Urinary bladder (tissue), 4 donors: ENCODE data around the gene TUT1. TPM values are rescaled to one million over a fixed set of nuclear protein-coding genes. Genes with fewer than 3 reads are reported as not detected.
"Not testable (repeated sequence)": the region's sequence is repeated elsewhere in the genome, so short reads cannot be mapped to it uniquely, and the experiment has no call there.

Experiments used
- DNase-seq: peaks from one replicate; pipeline ENCODE4 v3.0.0-alpha.2; 2015; ENCODE audit errors: extremely low spot score
- H3K27ac ChIP-seq: one replicate; pipeline ENCODE4 v1.5.1; 2013; ENCODE audit warnings: low read depth, mild to moderate bottlenecking, moderate library complexity
- H3K36me3 ChIP-seq: one replicate; pipeline ENCODE4 v1.6.1; 2013; ENCODE audit warnings: mild to moderate bottlenecking, moderate library complexity; ENCODE audit not compliant: insufficient read depth
- H3K4me1 ChIP-seq: one replicate; pipeline ENCODE4 v1.6.1; 2013; ENCODE audit warnings: mild to moderate bottlenecking, moderate library complexity; ENCODE audit not compliant: insufficient read depth
- H3K4me3 ChIP-seq: one replicate; pipeline ENCODE4 v1.5.1; 2013; ENCODE audit warnings: low read depth, low read length
- WGBS: extraction: QIAGEN DNeasy Blood & Tissue Kit; methylation state at CpG from one replicate; pipeline ENCODE4 v1.1.7; 2013; 5-methylcytosine and 5-hydroxymethylcytosine counted together
- polyA plus RNA-seq: library from polyadenylated mRNA; stranded (reverse); fragments of 200-250 nt; gene quantifications from one replicate; pipeline ENCODE4 v1.2.3, GENCODE V29; 2013
- total RNA-seq: library from RNA; depleted of rRNA; stranded (reverse); fragments of >200 nt; gene quantifications from one replicate; pipeline ENCODE4 v1.2.3, GENCODE V29; 2014
- donor health status: healthy with polysubstance abuse.
- donor health status: healthy.

The TUT1 gene
- total and polyA plus RNA-seq, 2 donors, result 5.1 to 14.3 TPM

DNA sequence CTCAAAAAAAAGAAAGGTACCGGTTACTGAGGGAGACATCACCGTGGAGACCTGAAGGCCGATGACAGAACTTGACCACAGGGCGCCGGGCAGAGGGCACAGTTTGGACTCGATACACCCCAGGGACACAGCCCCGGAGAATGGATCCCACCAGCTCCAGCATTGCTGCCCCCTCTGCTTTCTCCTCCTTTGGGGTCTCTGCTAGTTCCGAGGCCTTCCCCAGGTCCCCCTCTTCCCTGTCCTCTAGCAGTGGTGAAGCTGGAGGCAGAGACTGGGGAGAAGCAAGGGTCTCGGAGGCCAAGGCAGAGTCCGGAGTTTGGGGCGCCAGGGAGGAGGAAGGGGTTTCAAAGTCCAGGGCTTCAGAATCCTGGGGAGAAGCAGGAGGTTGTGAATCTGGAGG is 12.8 kb downstream of the TUT1 start:
- H3K27ac ChIP-seq, result no peak overlapping the region

DNA sequence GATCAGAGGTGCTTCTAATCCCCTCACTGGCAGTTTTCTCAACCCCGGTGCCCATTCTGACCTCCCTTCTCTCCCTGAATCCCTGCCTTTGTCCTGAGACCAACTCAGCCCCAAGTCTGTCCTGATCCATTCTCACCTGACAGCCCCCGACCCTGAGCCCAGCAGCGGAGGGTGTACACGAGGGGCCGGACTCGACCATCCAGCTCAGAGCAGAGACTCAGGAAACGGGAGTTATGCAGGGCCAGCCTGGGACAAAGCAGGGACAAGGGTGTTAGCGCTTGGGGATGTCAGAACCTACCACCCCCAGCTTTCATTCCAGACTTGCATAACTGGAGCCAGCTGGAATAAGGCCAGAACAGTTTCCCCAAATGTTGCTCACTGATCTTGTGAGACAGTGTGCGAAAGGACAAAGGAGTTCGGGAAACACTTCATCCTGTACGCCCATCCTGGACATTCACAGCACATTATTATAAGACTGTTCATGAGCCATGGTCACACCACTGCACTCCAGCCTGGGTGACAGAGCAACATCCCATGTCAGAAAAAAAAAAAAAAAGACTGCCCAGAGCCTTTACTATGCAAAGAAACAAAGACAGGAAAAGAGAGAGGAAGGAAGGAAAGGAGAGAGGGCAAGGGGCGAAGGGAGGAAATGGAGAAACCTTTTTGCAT is 14.1 kb downstream of the TUT1 start:
- H3K4me3 ChIP-seq, result no peak overlapping the region
- DNase-seq, result no peak
- no peaks in the 10 kb centered on the region for H3K4me1 ChIP-seq
- WGBS, result 70% methylated on average over 12 of the region's 12 CpGs
- peaks cover 2% of the 10 kb centered on the region for H3K36me3 ChIP-seq
- H3K27ac ChIP-seq, result no peak overlapping the region

More for the DNA sequence above, 12.8 kb downstream of the TUT1 start:
- WGBS, result 94% methylated on average over 11 of the region's 11 CpGs
- no peak for DNase-seq
- Histone ChIP-seq H3K4me1 (no peaks in the 10 kb centered on the region), H3K4me3 (no peak overlapping the region), H3K36me3 (peaks cover 2% of the 10 kb centered on the region)

- no peaks in the 10 kb centered on the region for H3K4me1 ChIP-seq
- H3K4me3 ChIP-seq, result no peak overlapping the region
- no peak overlapping the region for H3K27ac ChIP-seq
- H3K36me3 ChIP-seq, result peaks cover 2% of the 10 kb centered on the region
- no peak for DNase-seq
- WGBS, result 75% methylated on average over 14 of the region's 14 CpGs
Observed at GRCh38 chr11:62575837-62576236, 15.5 kb downstream of the TUT1 start.

GRCh38 chr11:62575156-62575555 is 16.2 kb downstream of the TUT1 start:
- H3K36me3 ChIP-seq, result peaks cover 2% of the 10 kb centered on the region
- no peaks in the 10 kb centered on the region for H3K4me1 ChIP-seq
- H3K4me3 ChIP-seq, result no peak overlapping the region
- WGBS, result 41% methylated on average over 17 of the region's 17 CpGs
- peak overlapping the region; percentile 24 for H3K27ac ChIP-seq
- no peak for DNase-seq

GRCh38 chr11:62574363-62575071 is 16.8 kb downstream of the TUT1 start:
- WGBS, result 1% methylated on average over 33 of the region's 33 CpGs
- Histone ChIP-seq H3K27ac (peak overlapping the region; percentile 85), H3K4me3 (peak overlapping the region; percentile 50), H3K4me1 (no peaks in the 10 kb centered on the region), H3K36me3 (peaks cover 2% of the 10 kb centered on the region)
- DNase-seq, result no peak

GRCh38 chr11:62573592-62574362 is 17.5 kb downstream of the TUT1 start, which contains the start of gene EEF1G:
Gene EEF1G, minus strand, starts transcription at chr11:62573891. Its CDS starts 49 bp downstream, at chr11:62573842.
- peak within 1 kb of the TSS; percentile 85 for H3K27ac ChIP-seq
- peak within 1 kb of the TSS; percentile 64 for H3K4me3 ChIP-seq
- WGBS, result under 1% methylated on average over 46 of the region's 46 CpGs
- DNase-seq, result peak; percentile 99
- H3K36me3 ChIP-seq, result peaks cover 2% of the 10 kb centered on the region
- no peaks in the 10 kb centered on the region for H3K4me1 ChIP-seq

GRCh38 chr11:62573006-62573591 is 18.2 kb downstream of the TUT1 start:
- peak overlapping the region; percentile 84 for H3K27ac ChIP-seq
- WGBS, result under 1% methylated on average over 33 of the region's 33 CpGs
- H3K36me3 ChIP-seq, result peaks cover 4% of the 10 kb centered on the region
- peak overlapping the region; percentile 64 for H3K4me3 ChIP-seq
- H3K4me1 ChIP-seq, result no peaks in the 10 kb centered on the region
- no peak for DNase-seq

- no peak overlapping the region for H3K4me3 ChIP-seq
- WGBS, result 71% methylated on average over 12 of the region's 12 CpGs
- no peak overlapping the region for H3K27ac ChIP-seq
- peaks cover 4% of the 10 kb centered on the region for H3K36me3 ChIP-seq
- no peaks in the 10 kb centered on the region for H3K4me1 ChIP-seq
- DNase-seq, result no peak
Observed at GRCh38 chr11:62572431-62572830, 18.9 kb downstream of the TUT1 start.

DNA sequence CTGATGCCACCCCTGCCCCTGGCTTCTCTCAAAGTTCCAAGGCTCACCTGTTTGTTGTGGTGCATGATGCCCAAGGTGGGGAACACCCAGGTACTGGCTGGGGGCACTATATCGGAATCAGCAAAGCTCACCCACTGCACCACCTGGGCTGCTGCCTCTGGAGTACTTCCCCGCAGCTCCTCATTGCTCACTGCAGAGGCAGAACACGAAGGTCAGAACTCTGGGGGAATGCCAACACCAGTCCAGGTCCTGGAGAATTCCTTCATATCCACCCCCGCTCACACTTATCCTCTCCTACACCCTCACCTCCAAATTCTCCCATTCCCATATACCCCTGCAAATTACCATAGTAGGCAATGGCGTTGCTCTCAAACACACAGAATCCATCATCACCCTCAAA is 19.8 kb downstream of the TUT1 start:
- WGBS, result 92% methylated on average over 5 of the region's 5 CpGs
- not testable (repeated sequence) for DNase-seq, H3K4me3 ChIP-seq, H3K27ac ChIP-seq, H3K36me3 ChIP-seq, H3K4me1 ChIP-seq

DNA sequence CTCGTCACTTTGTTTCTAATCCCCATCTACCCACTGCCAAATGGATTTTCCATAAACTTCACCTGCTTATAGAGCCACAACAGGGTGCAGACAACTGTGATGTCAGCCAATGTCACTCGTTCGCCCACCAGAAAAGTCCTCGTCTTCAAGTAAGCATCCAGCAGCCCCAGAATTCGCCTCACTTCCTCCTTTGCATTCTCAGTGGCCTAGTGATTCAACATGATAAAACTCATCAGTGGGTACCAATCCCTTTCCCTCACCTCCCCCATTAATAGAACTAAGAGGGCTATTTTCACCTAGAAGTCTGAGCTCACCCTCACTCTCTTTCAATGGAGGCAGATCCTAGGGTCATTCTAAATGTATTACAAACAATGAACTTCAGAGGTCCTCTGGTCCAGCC is 20.4 kb downstream of the TUT1 start:
- not testable (repeated sequence) for H3K4me1 ChIP-seq, DNase-seq, H3K36me3 ChIP-seq, H3K4me3 ChIP-seq, H3K27ac ChIP-seq
- WGBS, result 90% methylated on average over 5 of the region's 5 CpGs

GRCh38 chr11:62569611-62570010 is 21.7 kb downstream of the TUT1 start:
- no peak for DNase-seq
- Histone ChIP-seq H3K27ac (no peak overlapping the region), H3K36me3 (peaks cover 9% of the 10 kb centered on the region), H3K4me1 (no peaks in the 10 kb centered on the region), H3K4me3 (no peak overlapping the region)
- 73% methylated on average over 1 of the region's 1 CpG for WGBS

- no peak overlapping the region for H3K27ac ChIP-seq
- 84% methylated on average over 8 of the region's 8 CpGs for WGBS
- peaks cover 9% of the 10 kb centered on the region for H3K36me3 ChIP-seq
- DNase-seq, result no peak
- no peak overlapping the region for H3K4me3 ChIP-seq
- H3K4me1 ChIP-seq, result no peaks in the 10 kb centered on the region
Observed at GRCh38 chr11:62567018-62567633, 24.2 kb downstream of the TUT1 start.

- DNase-seq, result no peak
- no peak overlapping the region for H3K4me3 ChIP-seq
- H3K36me3 ChIP-seq, result peaks cover 9% of the 10 kb centered on the region
- H3K4me1 ChIP-seq, result no peaks in the 10 kb centered on the region
- 90% methylated on average over 8 of the region's 8 CpGs for WGBS
- no peak overlapping the region for H3K27ac ChIP-seq
Observed at GRCh38 chr11:62566247-62566646, 25.1 kb downstream of the TUT1 start.
